NCI-H128 (cell line): ENCODE measurements around the gene CASD1.

Source experiments
- DNase-seq: peaks from one replicate; lab custom pipeline; 2025; ENCODE audit not compliant: unreplicated experiment; lab: John Stamatoyannopoulos, UW

The CASD1 gene

GRCh38 chr7:94509264-94509886 lies at the start of gene CASD1:
TSS of gene CASD1 (plus strand) at chr7:94509809. CDS start at chr7:94510085, 276 bp downstream.
- DNase-seq, result no peak

DNA sequence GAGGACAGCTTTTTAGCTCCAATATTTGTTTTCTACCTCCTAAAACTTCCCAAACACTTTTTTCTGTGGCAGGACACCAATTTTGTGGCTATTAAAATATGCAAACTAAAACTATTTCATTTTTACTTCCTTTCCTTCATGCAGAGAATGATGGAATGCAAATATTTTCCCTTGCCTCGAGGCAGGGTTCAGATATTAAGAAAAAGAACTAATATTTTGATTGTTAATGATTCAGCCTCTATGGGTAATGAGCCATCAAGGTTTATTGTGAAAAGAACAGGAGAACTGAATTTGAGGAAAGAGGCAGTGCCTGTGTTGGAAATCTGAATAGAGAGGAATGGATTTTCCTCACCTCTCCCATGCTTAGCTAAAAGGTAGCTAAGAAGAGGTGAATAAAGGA lies 43.1 kb upstream of the CASD1 start:
- DNase-seq, result no peak

DNA sequence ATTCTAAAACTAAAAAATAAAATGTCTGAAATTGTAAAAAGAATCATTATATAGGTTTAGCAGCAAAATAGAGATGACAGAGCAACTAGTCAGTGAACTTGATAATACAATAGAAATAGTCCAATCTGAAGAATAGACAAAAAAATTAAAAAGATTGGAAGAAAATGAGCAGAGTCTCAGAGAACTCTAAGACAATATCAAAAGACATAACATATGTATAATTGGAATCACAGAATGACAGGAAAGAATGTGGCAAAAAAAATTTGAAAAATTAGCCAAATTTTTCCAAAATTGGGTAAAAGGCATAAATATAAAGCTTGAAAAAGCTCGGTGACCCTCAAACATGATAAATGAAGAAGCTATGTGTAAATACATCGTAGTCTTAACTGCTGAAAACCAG lies 38.0 kb upstream of the CASD1 start:
- no peak for DNase-seq

GRCh38 chr7:94472608-94473007 lies 37.0 kb upstream of the CASD1 start:
- DNase-seq, result no peak

DNA sequence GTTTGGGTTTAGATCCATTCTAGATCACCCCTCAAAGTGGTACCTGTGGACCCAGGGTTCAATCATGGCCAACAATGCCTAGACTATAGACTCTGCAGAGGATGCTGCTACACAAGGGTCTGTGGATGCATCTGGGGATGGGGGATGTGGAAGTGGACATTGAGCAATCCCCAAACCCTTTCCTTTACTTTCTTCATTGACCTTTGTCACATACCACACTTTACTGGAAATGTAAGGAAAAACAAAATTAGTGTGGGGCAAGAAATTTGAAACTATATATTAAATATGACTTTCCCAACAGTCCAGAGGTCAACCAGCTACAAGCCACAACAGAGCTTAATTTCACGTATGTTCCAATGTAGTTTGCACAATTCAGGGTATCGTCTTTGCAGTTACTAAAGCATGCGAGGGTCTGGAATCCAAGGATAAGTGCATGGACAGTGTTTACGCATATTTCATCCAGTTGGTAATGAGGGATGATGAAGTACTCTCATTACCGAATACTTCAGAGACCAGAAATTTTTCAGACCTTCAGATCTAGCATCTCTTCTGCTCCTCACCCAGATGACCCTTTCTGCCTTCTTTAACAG lies 33.3 kb upstream of the CASD1 start:
- no peak for DNase-seq

DNA sequence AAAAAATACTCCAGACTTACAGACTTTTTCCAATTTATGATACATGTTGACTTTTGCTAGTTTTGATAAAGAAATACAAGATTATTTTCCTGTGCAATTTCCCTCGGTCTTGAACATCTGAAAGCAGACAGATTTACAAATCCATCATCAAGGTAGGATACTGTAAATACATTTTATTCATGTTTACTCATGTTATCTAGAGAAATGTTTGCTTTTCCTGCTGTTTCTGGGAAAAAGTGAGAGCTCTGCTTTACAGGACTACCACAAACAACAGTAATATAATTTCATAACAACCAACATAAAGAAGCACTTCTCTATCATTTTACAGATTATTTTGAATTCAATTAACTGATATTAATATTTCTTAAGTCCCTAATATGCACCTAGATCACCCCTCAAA lies 31.7 kb upstream of the CASD1 start:
- DNase-seq, result no peak

GRCh38 chr7:94478648-94479214 lies 30.9 kb upstream of the CASD1 start:
- DNase-seq, result no peak

DNA sequence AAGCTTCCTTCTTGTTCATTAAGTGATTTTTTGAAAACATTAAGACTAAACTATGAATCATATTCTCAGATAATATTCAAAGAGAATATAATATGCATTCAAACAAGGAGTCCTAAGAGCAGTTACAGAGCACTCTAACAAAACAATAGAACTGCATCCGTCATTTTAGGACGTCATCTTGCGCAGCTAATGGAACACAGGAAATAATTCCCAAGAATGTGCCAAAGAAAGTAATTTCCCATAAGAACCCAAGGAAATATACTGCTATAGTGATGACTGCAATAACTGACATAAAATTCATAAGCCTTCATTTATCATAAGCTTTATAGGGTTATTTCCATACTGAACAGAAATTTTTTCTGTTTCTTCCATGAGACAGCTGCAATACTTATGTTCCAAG lies 28.3 kb upstream of the CASD1 start:
- no peak for DNase-seq

DNA sequence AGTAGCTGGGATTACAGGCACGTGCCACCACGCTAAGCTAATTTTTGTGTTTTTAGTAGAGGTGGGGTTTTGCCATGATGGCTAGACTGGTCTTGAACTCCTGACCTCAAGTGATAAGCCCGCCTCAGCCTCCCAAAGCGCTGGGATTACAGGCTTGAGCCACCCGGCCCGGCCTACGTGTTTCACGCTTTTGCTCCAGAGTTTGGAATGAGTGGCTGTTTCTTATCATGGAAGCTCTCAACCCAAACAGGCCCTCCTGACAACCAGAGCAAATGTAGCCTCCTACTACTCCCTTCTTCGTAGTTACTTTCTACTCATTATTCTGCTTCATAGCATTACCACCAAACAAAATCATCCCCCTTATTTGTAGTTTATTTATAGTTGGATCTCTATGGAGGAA lies 26.8 kb upstream of the CASD1 start:
- no peak for DNase-seq

- DNase-seq, result no peak
These were observed 25.8 kb upstream of the CASD1 start for GRCh38 chr7:94483843-94484242.

DNA sequence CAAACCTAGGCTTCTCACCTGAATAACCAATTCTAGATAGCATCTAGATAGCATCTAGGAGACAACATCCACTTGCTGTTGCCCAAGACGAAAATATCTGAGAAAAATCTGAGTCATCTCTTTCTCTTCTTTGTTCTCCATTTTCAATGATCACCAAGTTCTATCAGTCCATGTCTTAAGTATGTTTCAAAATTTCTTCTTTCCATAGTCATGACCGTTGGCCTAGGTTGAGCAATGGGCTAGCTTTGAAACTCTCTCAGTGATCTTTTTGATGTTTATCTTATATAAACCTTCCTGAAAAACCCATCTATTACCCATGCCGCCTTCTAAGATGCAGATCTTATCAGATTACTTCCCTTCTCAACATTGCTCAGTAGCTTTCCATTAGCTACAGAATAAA lies 23.4 kb upstream of the CASD1 start:
- DNase-seq, result no peak

DNA sequence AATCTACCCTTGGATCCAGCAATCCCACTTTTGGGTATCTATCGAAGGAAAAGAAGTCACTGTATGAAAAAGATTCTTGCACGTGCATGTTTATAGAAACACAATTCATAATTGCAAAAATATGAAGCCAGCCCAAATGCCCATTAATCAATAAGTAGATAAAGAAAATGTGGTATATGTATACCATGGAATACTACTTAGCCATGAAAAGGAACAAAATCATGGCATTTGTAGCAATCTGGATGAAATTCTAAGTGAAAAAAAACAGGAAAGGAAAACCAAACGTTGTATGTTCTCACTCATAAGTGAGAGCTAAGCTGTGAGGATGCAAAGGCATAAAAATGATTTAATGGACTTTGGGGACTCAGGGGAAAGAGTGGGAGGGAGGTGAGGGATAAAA lies 18.2 kb upstream of the CASD1 start:
- DNase-seq, result no peak

GRCh38 chr7:94492601-94493000 lies 17.0 kb upstream of the CASD1 start:
- DNase-seq, result no peak

- DNase-seq, result no peak
These were observed 11.5 kb upstream of the CASD1 start for GRCh38 chr7:94497874-94498670.

- no peak for DNase-seq
These were observed 10.7 kb upstream of the CASD1 start for GRCh38 chr7:94498918-94499317.

DNA sequence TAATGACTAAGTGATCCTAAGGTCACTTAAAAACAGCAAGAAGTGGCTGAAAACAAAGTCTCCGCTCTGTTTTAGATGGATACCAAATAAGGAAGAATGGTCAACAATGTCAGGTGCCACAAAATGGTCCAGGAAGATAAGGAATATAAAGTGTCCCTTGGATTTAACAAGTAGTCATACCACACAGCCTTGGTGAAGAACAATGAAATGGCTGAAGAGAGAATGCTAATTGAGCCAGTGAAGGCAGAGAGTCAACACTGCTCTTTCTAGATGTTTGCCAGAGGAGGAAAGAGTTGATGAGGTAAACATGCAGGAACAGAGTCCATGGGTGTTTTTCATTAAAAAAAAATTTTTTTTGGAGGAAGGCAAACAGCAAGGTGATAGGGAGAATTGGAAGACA lies 2.1 kb upstream of the CASD1 start:
- DNase-seq, result no peak

DNA sequence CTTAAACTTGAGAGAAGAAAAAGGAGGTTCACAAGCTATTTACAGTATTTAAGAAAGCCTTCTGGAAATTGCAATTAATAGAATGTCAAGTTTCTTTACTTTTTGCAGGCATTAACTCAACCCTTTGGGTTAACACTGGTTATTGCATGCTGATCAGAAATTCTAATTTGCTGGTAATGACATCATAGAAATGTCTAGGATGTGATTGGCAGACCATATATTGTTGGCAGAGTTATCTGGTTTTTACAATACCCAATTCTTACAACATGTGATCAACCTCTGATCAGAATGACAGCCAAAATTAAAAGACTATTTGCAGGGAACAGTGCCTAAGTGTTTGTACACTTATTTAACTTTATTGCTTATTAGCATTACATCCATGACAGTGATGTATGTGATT lies 1.6 kb upstream of the CASD1 start:
- no peak for DNase-seq

DNA sequence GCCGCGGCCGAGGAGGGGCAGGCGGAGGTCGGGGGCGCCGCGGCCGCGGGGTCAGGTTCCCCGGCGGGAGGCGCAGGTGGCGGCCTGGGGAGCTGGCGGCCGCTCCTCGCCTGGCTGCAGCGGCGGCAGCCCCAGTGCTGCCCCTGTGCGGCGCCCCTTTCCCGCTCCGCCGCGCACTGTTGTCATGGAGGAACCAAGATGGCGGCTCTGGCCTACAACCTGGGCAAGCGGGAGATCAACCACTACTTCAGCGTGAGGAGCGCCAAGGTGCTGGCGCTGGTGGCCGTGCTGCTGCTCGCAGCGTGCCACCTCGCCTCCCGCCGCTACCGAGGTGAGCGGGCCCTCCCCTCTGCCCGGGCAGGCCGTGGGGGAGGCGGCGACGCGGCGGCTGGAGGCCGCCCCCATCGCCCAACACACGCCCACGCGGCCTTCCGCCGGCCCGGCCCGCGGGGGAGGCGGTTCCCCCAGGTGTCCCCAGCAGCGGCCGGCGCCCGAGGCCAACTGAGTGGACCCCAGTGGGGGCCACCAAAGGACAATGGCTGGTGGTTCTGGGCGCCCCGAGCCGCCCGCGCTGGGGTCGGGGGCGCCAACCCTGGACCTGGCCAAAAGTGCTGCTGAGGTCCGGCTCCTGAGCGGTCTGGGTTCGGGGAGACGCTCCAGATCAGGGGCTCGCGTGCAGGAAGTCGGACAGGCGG lies 425 bp downstream of the CASD1 start:
- DNase-seq, result peak; percentile 53

GRCh38 chr7:94510582-94511496 lies 1.2 kb downstream of the CASD1 start:
- DNase-seq, result peak; percentile 53

GRCh38 chr7:94511718-94512117 lies 2.1 kb downstream of the CASD1 start:
- DNase-seq, result no peak
